Measurements from ENCODE around the gene RNF111.

DNA sequence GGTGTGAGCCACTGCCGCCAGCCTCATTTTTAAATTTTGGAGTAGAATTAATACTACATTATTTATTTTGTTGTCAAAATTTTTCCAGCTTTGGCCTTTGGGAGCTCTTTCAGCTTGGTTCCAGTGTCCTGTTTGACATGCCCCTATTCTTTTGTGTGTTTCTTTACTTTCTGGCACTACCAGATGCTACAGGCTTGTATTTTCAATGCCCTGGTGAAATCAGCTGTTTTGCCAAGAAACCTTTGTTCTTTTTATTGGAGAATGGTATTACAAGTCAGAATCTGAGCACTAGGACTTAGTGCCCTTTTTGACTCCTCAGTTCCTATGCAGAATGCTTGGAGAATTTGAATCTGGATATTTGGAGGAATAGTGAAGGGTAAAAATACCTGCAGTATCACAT lies 26.6 kb downstream of the RNF111 start:
- TF ChIP-seq, protein P1, sequence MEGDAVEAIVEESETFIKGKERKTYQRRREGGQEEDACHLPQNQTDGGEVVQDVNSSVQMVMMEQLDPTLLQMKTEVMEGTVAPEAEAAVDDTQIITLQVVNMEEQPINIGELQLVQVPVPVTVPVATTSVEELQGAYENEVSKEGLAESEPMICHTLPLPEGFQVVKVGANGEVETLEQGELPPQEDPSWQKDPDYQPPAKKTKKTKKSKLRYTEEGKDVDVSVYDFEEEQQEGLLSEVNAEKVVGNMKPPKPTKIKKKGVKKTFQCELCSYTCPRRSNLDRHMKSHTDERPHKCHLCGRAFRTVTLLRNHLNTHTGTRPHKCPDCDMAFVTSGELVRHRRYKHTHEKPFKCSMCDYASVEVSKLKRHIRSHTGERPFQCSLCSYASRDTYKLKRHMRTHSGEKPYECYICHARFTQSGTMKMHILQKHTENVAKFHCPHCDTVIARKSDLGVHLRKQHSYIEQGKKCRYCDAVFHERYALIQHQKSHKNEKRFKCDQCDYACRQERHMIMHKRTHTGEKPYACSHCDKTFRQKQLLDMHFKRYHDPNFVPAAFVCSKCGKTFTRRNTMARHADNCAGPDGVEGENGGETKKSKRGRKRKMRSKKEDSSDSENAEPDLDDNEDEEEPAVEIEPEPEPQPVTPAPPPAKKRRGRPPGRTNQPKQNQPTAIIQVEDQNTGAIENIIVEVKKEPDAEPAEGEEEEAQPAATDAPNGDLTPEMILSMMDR (conservative IDR thresholded peaks at IDR 0.05 in 1 of 2, IDR thresholded peaks at IDR 0.05 in 1 of 2; ENCODE audit: low read depth in 1 of 2, low read length in 2 of 2), result no peak
- no peak for TF ChIP-seq EZH2 (IDR thresholded peaks at IDR 0.05; ENCODE audit: low read length, missing control alignments)

All from fibroblast of lung (primary cell).